Neural progenitor cell (in vitro differentiated cells): ENCODE results near the gene CEBPB. TPM values are rescaled to one million over a fixed set of nuclear protein-coding genes. Genes with fewer than 3 reads are reported as not detected.
A peak's percentile ranks its signal among the peaks of the same experiment; 100 is the strongest.

Source experiments
- DNase-seq: peaks from one replicate; pipeline ENCODE4 v3.0.0-alpha.2; 2016; ENCODE audit warnings: low spot score
- H2AFZ ChIP-seq: fragments of 200-600 bp; sonication (generic); replicated peaks from 2 replicates; pipeline ENCODE4 v1.6.1; 2016; ENCODE audit warnings: antibody characterized with exemption
- H3F3A ChIP-seq: fragments of 200-600 bp; sonication (generic); 2 replicates; pipeline ENCODE4 v1.6.1; 2016; ENCODE audit warnings: antibody characterized with exemption, low read depth
- H3K27ac ChIP-seq: fragments of 200-600 bp; sonication (generic); 2 replicates; pipeline ENCODE4 v1.5.1; 2016; ENCODE audit warnings: mild to moderate bottlenecking
- H3K27me3 ChIP-seq: fragments of 200-600 bp; sonication (generic); 2 replicates; pipeline ENCODE4 v1.6.1; 2016; ENCODE audit warnings: mild to moderate bottlenecking, moderate library complexity
- H3K36me3 ChIP-seq: fragments of 200-600 bp; sonication (generic); 2 replicates; pipeline ENCODE4 v1.5.1; 2016
- H3K4me1 ChIP-seq: fragments of 200-600 bp; sonication (generic); 2 replicates; pipeline ENCODE4 v1.6.1; 2016; ENCODE audit warnings: mixed run types
- H3K4me2 ChIP-seq: fragments of 200-600 bp; sonication (generic); 2 replicates; pipeline ENCODE4 v1.6.1; 2016
- H3K4me3 ChIP-seq: fragments of 200-600 bp; sonication (generic); 2 replicates; pipeline ENCODE4 v1.5.1; 2016
- H3K79me2 ChIP-seq: fragments of 200-600 bp; sonication (generic); 2 replicates; pipeline ENCODE4 v1.6.1; 2016; ENCODE audit warnings: low read depth
- H3K9ac ChIP-seq: fragments of 200-600 bp; sonication (generic); 2 replicates; pipeline ENCODE4 v1.6.1; 2016
- H3K9me3 ChIP-seq: fragments of 200-600 bp; sonication (generic); 2 replicates; pipeline ENCODE4 v1.5.1; 2016; ENCODE audit warnings: low read depth
- H4K20me1 ChIP-seq: fragments of 200-600 bp; sonication (generic); 2 replicates; pipeline ENCODE4 v1.6.1; 2016; ENCODE audit warnings: low read depth
- H3K27ac Mint-ChIP-seq: 3 replicates; pipeline ENCODE4 v1.8.0; 2021; ENCODE audit warnings: mixed read lengths
- H3K27me3 Mint-ChIP-seq: 2 replicates; pipeline ENCODE4 v1.8.0; 2022; ENCODE audit warnings: low read depth, mild to moderate bottlenecking, inconsistent platforms, moderate library complexity, mixed read lengths; ENCODE audit not compliant: insufficient read depth
- H3K36me3 Mint-ChIP-seq: 3 replicates; pipeline ENCODE4 v1.8.0; 2021; ENCODE audit warnings: mixed read lengths
- H3K4me1 Mint-ChIP-seq: 3 replicates; pipeline ENCODE4 v1.8.0; 2021; ENCODE audit warnings: mixed read lengths
- H3K4me3 Mint-ChIP-seq: 3 replicates; pipeline ENCODE4 v1.8.0; 2021; ENCODE audit warnings: mild to moderate bottlenecking, moderate library complexity, mixed read lengths
- H3K9me3 Mint-ChIP-seq: 3 replicates; pipeline ENCODE4 v1.8.0; 2020; ENCODE audit warnings: mixed read lengths
- EZH2 ChIP-seq: fragments of 200-600 bp; sonication (generic); IDR thresholded peaks from 2 replicates; pipeline ENCODE4 v1.6.1; 2017; ENCODE audit warnings: antibody characterized with exemption, mild to moderate bottlenecking, moderate library complexity
- EZH2phosphoT487 ChIP-seq: fragments of 200-600 bp; sonication (generic); IDR thresholded peaks from 2 replicates; pipeline ENCODE4 v1.6.1; 2017; ENCODE audit warnings: antibody characterized with exemption
- total RNA-seq: library from RNA; depleted of rRNA; stranded (reverse); fragments of >200 nt; gene quantifications from 2 replicates; pipeline ENCODE4 v1.2.3, GENCODE V29; 2015; ENCODE audit warnings: low replicate concordance
- TF ChIP-seq, protein P1 (sequence below): fragments of 200-600 bp; sonication (generic); IDR thresholded peaks from 2 replicates; pipeline ENCODE4 v1.5.1; 2017; ENCODE audit warnings: antibody characterized with exemption, mild to moderate bottlenecking

The CEBPB gene
- total RNA-seq: 1.8 and 2.9 TPM in 2 replicates

DNA sequence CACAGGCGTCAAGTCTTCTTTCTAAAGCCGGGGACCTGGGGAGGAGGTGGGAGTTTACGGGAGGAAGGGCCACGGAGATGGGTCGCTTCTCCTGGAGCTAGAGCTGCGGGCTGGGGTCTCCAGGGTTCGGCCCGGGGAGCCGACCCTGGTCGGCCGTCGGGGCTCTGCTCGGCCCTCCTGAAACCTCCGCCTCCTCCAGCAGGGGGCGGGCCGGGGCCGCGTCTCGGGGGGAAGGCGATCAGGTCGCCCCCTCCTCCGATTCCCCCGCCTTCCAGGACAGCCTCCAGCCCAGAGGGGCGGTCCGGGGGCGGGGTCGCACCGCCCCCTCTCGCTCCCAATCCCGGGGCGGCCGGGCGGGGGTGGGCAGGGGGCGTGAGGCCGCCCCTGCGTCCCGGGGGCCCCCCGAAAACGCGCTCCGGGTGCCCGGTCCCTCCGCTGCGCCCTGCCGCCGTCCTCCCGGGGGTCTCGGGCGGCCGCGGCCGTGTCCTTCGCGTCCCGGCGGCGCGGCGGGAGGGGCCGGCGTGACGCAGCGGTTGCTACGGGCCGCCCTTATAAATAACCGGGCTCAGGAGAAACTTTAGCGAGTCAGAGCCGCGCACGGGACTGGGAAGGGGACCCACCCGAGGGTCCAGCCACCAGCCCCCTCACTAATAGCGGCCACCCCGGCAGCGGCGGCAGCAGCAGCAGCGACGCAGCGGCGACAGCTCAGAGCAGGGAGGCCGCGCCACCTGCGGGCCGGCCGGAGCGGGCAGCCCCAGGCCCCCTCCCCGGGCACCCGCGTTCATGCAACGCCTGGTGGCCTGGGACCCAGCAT, at the start of gene CEBPB:
CEBPB (plus strand) TSS at position 580 of the 814 bp plus-strand sequence; CDS start at position 784, 204 bp downstream.
- H3K27me3 ChIP-seq: peaks cover 50% of the 10 kb centered on the region
- no peaks in the 10 kb centered on the region for H3K9me3 Mint-ChIP-seq
- H3K36me3 ChIP-seq: no peaks in the 10 kb centered on the region
- peaks cover 20% of the 10 kb centered on the region for H3K27me3 Mint-ChIP-seq
- no peaks in the 10 kb centered on the region for H3K9me3 ChIP-seq
- H3F3A ChIP-seq: peaks cover 11% of the 10 kb centered on the region
- DNase-seq: peak; percentile 95
- H3K9ac ChIP-seq: no peak within 1 kb of the TSS
- peak within 1 kb of the TSS; percentile 99 for H3K4me2 ChIP-seq
- H4K20me1 ChIP-seq: peaks cover 15% of the 10 kb centered on the region
- peaks cover 12% of the 10 kb centered on the region for H3K4me1 ChIP-seq
- H3K4me1 Mint-ChIP-seq: peaks cover 26% of the 10 kb centered on the region
- no peaks in the 10 kb centered on the region for H3K36me3 Mint-ChIP-seq
- H3K4me3 Mint-ChIP-seq: peak within 1 kb of the TSS; percentile 87
- H3K27ac ChIP-seq: no peak within 1 kb of the TSS
- peak within 1 kb of the TSS; percentile 89 for H3K4me3 ChIP-seq
- H2AFZ ChIP-seq: peak within 1 kb of the TSS; percentile 92
- no peaks in the 10 kb centered on the region for H3K79me2 ChIP-seq
- TF ChIP-seq, protein P1, sequence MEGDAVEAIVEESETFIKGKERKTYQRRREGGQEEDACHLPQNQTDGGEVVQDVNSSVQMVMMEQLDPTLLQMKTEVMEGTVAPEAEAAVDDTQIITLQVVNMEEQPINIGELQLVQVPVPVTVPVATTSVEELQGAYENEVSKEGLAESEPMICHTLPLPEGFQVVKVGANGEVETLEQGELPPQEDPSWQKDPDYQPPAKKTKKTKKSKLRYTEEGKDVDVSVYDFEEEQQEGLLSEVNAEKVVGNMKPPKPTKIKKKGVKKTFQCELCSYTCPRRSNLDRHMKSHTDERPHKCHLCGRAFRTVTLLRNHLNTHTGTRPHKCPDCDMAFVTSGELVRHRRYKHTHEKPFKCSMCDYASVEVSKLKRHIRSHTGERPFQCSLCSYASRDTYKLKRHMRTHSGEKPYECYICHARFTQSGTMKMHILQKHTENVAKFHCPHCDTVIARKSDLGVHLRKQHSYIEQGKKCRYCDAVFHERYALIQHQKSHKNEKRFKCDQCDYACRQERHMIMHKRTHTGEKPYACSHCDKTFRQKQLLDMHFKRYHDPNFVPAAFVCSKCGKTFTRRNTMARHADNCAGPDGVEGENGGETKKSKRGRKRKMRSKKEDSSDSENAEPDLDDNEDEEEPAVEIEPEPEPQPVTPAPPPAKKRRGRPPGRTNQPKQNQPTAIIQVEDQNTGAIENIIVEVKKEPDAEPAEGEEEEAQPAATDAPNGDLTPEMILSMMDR: peak; percentile 79
- no peak for TF ChIP-seq EZH2phosphoT487
- no peak within 1 kb of the TSS for H3K27ac Mint-ChIP-seq

DNA sequence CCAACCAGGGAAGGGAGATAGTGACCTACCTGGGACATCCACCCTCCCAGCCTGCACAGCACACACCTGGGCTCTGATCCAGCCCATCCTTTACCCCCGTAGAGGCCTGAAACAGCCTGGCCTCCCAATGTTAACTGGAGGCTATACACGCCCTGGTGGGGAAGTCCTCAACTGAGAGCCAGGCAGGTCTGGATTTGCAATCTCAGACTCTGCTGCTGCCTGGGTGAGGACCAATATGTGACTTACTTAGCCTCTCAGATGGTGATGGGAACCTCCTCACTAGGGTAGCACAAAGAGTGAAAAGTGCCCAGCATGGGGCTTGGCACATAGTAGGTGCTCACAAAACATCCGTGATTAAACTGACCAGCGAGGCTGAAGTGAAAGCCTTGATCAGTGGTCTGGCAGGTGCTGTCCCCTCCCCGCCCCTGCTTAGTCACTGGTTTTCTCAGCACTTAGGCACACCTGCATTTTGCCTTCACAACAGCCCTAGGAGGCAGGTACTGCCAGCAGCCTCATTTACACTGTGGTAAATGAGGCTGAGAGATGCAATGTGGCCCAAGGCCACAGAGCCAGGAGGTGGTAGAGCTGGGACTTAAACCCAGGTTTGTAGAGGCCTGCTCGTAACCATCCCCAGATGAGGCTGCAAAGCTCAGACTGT, 49.5 kb upstream of the CEBPB start:
- no peak for DNase-seq
- Mint-ChIP-seq H3K4me1 (peaks cover 14% of the 10 kb centered on the region), H3K27me3 (peaks cover 8% of the 10 kb centered on the region), H3K27ac (no peak overlapping the region), H3K36me3 (peaks cover 28% of the 10 kb centered on the region), H3K4me3 (no peak overlapping the region), H3K9me3 (no peaks in the 10 kb centered on the region)
- TF ChIP-seq, protein P1: no peak
- no peak for TF ChIP-seq EZH2
- no peak for TF ChIP-seq EZH2phosphoT487
- peaks cover 47% of the 10 kb centered on the region for H4K20me1 ChIP-seq
- H3K79me2 ChIP-seq: peaks cover 12% of the 10 kb centered on the region
- no peaks in the 10 kb centered on the region for H3K9me3 ChIP-seq
- H3K4me3 ChIP-seq: no peak overlapping the region
- no peaks in the 10 kb centered on the region for H3K36me3 ChIP-seq
- no peak overlapping the region for H3K4me2 ChIP-seq
- no peaks in the 10 kb centered on the region for H3K4me1 ChIP-seq
- H3K27me3 ChIP-seq: no peaks in the 10 kb centered on the region
- H3F3A ChIP-seq: no peaks in the 10 kb centered on the region
- no peak overlapping the region for H2AFZ ChIP-seq
- no peak overlapping the region for H3K27ac ChIP-seq
- H3K9ac ChIP-seq: no peak overlapping the region

DNA sequence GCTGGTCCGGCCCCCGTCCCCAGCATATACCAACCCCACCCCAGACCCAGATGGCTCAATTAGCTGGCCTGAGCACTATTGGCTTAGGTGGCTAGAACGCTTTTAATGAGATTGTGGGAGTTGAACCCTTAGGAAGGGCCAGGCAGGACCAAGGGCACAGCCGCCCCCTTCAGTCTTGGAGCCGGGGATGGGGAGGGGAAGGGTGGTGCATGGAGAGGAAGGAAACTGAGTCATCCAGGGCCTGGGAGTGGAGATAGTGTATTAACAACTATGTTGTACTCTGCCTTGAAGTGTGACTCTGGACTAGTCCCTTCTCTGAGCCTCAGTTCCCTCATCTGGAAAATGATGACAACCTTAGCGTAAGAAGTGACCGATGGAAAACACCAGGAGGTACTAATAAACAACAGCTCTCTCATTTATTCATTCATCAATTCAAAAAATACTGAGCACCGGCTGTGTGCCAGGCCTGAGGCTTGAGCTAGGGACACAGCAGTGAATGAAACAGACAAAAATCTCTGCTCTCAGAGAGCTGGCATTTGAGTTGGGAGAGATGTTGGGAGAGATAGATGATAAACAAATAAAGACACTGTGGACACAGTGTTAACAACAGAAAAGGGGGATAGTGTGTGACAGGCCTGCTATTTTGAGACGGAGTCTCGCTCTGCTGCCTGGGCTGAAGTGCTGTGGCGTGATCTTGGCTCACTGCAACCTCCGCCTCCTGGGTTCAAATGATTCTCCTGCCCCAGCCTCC, 48.6 kb upstream of the CEBPB start:
- H3K4me3 Mint-ChIP-seq: no peak overlapping the region
- H3K4me1 ChIP-seq: peaks cover 4% of the 10 kb centered on the region
- H3K36me3 Mint-ChIP-seq: peaks cover 29% of the 10 kb centered on the region
- no peak overlapping the region for H3K4me2 ChIP-seq
- no peaks in the 10 kb centered on the region for H3K9me3 Mint-ChIP-seq
- H2AFZ ChIP-seq: no peak overlapping the region
- H3K9me3 ChIP-seq: no peaks in the 10 kb centered on the region
- no peak for TF ChIP-seq EZH2phosphoT487
- no peak for TF ChIP-seq EZH2
- TF ChIP-seq, protein P1: no peak
- H4K20me1 ChIP-seq: peaks cover 50% of the 10 kb centered on the region
- H3K27me3 ChIP-seq: no peaks in the 10 kb centered on the region
- H3K79me2 ChIP-seq: peaks cover 19% of the 10 kb centered on the region
- no peaks in the 10 kb centered on the region for H3F3A ChIP-seq
- no peak overlapping the region for H3K4me3 ChIP-seq
- DNase-seq: no peak
- H3K27me3 Mint-ChIP-seq: peaks cover 12% of the 10 kb centered on the region
- H3K4me1 Mint-ChIP-seq: peaks cover 20% of the 10 kb centered on the region
- H3K9ac ChIP-seq: no peak overlapping the region
- H3K27ac ChIP-seq: no peak overlapping the region
- H3K36me3 ChIP-seq: no peaks in the 10 kb centered on the region
- H3K27ac Mint-ChIP-seq: no peak overlapping the region
